ENCODE results near the gene ABAT. TPM values are rescaled to one million over a fixed set of nuclear protein-coding genes. Genes with fewer than 3 reads are reported as not detected.
"Not testable (repeated sequence)": the region's sequence is repeated elsewhere in the genome, so short reads cannot be mapped to it uniquely, and the experiment has no call there.

Gene ABAT
- polyA plus RNA-seq, 4 donors: 13.4 to 41.6 (median 34.6) TPM

GRCh38 chr16:8696880-8697279 lies 22.5 kb downstream of the ABAT start:
- H3K9me3 ChIP-seq (ENCODE audit: control insufficient read depth in 2 of 2, insufficient read depth in 1 of 2, low read depth in 1 of 2, low read length in 1 of 2): peaks cover 0 to 8% of the 10 kb centered on the region in 2 donors
- H3K27me3 ChIP-seq (ENCODE audit: control insufficient read depth in 3 of 3, insufficient read depth in 3 of 3, low read length in 3 of 3): no peaks in the 10 kb centered on the region
- H3K4me1 ChIP-seq (ENCODE audit: control insufficient read depth in 3 of 3, insufficient read depth in 2 of 3, low read depth in 1 of 3, low read length in 2 of 3): peaks cover 0 to 4% (median 0%) of the 10 kb centered on the region in 3 donors
- H3K36me3 ChIP-seq (ENCODE audit: control insufficient read depth in 3 of 3, insufficient read depth in 2 of 3, low read depth in 1 of 3, low read length in 3 of 3): peaks cover 0 to 14% (median 0%) of the 10 kb centered on the region in 3 donors
- no peak for DNase-seq
- WGBS, 3 donors: 86 to 87% (median 87%) methylated on average over 12 of the region's 12 CpGs
- no peak overlapping the region for H3K4me3 ChIP-seq (ENCODE audit: low read depth in 1 of 3, low read length in 3 of 3)
- no peak overlapping the region for H3K27ac ChIP-seq (ENCODE audit: low read depth in 1 of 3, low read length in 2 of 3)
- no peak for FAIRE-seq

- 24 to 27% (median 27%) methylated on average over 3 of the region's 3 CpGs for WGBS, 3 donors
- H3K27ac ChIP-seq (ENCODE audit: low read depth in 1 of 3, low read length in 2 of 3): no peak overlapping the region
- no peaks in the 10 kb centered on the region for H3K9me3 ChIP-seq (ENCODE audit: control insufficient read depth in 2 of 2, insufficient read depth in 1 of 2, low read depth in 1 of 2, low read length in 1 of 2)
- FAIRE-seq (no peak), DNase-seq (peak; percentile 61 to 85)
- H3K27me3 ChIP-seq (ENCODE audit: control insufficient read depth in 3 of 3, insufficient read depth in 3 of 3, low read length in 3 of 3): no peaks in the 10 kb centered on the region
- H3K4me1 ChIP-seq (ENCODE audit: control insufficient read depth in 3 of 3, insufficient read depth in 2 of 3, low read depth in 1 of 3, low read length in 2 of 3): no peaks in the 10 kb centered on the region
- H3K36me3 ChIP-seq (ENCODE audit: control insufficient read depth in 3 of 3, insufficient read depth in 2 of 3, low read depth in 1 of 3, low read length in 3 of 3): peaks cover 0 to 18% (median 0%) of the 10 kb centered on the region in 3 donors
- H3K4me3 ChIP-seq (ENCODE audit: low read depth in 1 of 3, low read length in 3 of 3): no peak overlapping the region
Observed at GRCh38 chr16:8697965-8698364, 23.5 kb downstream of the ABAT start.

- FAIRE-seq: no peak
- H3K36me3 ChIP-seq (ENCODE audit: control insufficient read depth in 3 of 3, insufficient read depth in 2 of 3, low read depth in 1 of 3, low read length in 3 of 3): peaks cover 0 to 11% (median 0%) of the 10 kb centered on the region in 3 donors
- H3K4me3 ChIP-seq (ENCODE audit: low read depth in 1 of 3, low read length in 3 of 3): no peak overlapping the region
- H3K4me1 ChIP-seq (ENCODE audit: control insufficient read depth in 3 of 3, insufficient read depth in 2 of 3, low read depth in 1 of 3, low read length in 2 of 3): no peaks in the 10 kb centered on the region
- WGBS, 3 donors: 85 to 96% (median 92%) methylated on average over 2 of the region's 2 CpGs
- H3K9me3 ChIP-seq (ENCODE audit: control insufficient read depth in 2 of 2, insufficient read depth in 1 of 2, low read depth in 1 of 2, low read length in 1 of 2): no peaks in the 10 kb centered on the region
- no peaks in the 10 kb centered on the region for H3K27me3 ChIP-seq (ENCODE audit: control insufficient read depth in 3 of 3, insufficient read depth in 3 of 3, low read length in 3 of 3)
- H3K27ac ChIP-seq (ENCODE audit: low read depth in 1 of 3, low read length in 2 of 3): no peak overlapping the region
- DNase-seq: no peak
Observed at GRCh38 chr16:8703693-8704092, 29.3 kb downstream of the ABAT start.

DNA sequence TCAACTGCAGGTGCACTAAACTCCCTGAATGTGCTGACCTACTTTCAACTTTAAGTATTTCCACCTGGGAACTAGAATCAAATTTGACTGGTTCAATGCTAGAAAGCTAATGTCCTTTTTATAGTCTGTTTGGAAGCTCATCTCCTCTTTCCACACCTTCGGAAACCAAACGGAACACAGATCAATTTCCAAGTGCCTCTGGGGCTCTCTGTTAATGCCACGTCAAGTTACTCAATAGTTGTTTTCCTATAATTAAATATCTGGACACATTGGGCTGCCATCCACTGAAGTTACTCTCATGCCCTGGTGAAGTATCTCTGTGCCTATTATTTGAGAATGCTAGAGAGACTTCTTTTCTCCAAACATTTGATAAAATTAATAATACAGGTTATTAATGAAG lies 29.7 kb downstream of the ABAT start:
- Histone ChIP-seq H3K27ac (ENCODE audit: low read depth in 1 of 3, low read length in 2 of 3) (no peak overlapping the region), H3K27me3 (ENCODE audit: control insufficient read depth in 3 of 3, insufficient read depth in 3 of 3, low read length in 3 of 3) (no peaks in the 10 kb centered on the region), H3K4me1 (ENCODE audit: control insufficient read depth in 3 of 3, insufficient read depth in 2 of 3, low read depth in 1 of 3, low read length in 2 of 3) (no peaks in the 10 kb centered on the region), H3K36me3 (ENCODE audit: control insufficient read depth in 3 of 3, insufficient read depth in 2 of 3, low read depth in 1 of 3, low read length in 3 of 3) (peaks cover 0 to 11% (median 0%) of the 10 kb centered on the region in 3 donors), H3K9me3 (ENCODE audit: control insufficient read depth in 2 of 2, insufficient read depth in 1 of 2, low read depth in 1 of 2, low read length in 1 of 2) (no peaks in the 10 kb centered on the region), H3K4me3 (ENCODE audit: low read depth in 1 of 3, low read length in 3 of 3) (no peak overlapping the region)
- FAIRE-seq (no peak), DNase-seq (no peak)
- 90 to 92% (median 91%) methylated on average over 3 of the region's 3 CpGs for WGBS, 3 donors

DNA sequence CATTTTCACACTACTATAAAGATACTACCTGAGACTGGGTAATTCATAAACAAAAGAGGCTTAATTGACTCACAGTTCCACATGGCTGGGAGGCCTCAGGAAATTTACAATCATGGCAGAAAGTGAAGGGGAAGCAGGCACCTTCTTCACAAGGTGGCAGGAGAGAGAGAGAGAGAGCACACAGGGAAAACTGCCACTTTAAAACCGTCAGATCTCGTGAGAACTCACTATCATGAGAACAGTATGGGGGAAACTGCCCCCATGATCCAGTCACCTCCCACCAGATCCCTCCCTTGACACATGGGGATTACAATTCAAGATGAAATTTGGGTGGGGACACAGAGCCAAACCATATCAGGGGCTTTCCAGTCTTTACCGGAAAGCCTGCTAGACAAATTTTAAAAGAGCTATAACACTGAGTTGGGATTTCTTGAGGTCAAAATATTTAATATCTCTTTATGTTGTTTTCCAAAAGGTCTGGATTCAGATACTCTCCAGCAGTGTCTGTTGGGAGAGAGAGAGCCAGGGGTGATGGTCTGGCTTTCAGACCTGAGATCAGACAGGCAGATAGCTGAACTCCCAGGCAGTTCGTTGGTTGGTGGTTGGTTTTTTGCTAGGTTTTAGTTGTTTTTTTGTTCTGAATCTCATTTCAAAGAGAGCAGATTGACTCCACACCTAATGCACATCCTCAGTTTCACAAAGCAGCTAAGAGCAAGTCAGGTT lies 30.8 kb downstream of the ABAT start:
- not testable (repeated sequence) for H3K4me1 ChIP-seq (ENCODE audit: control insufficient read depth in 3 of 3, insufficient read depth in 2 of 3, low read depth in 1 of 3, low read length in 2 of 3); H3K4me3 ChIP-seq (ENCODE audit: low read depth in 1 of 3, low read length in 3 of 3); H3K9me3 ChIP-seq (ENCODE audit: control insufficient read depth in 2 of 2, insufficient read depth in 1 of 2, low read depth in 1 of 2, low read length in 1 of 2); H3K27me3 ChIP-seq (ENCODE audit: control insufficient read depth in 3 of 3, insufficient read depth in 3 of 3, low read length in 3 of 3); FAIRE-seq; H3K27ac ChIP-seq (ENCODE audit: low read depth in 1 of 3, low read length in 2 of 3); DNase-seq
- 57 to 65% (median 61%) methylated on average over 4 of the region's 4 CpGs for WGBS, 3 donors
- peaks cover 0 to 13% (median 0%) of the 10 kb centered on the region in 3 donors for H3K36me3 ChIP-seq (ENCODE audit: control insufficient read depth in 3 of 3, insufficient read depth in 2 of 3, low read depth in 1 of 3, low read length in 3 of 3)

GRCh38 chr16:8708536-8708935 lies 34.1 kb downstream of the ABAT start:
- no peaks in the 10 kb centered on the region for H3K9me3 ChIP-seq (ENCODE audit: control insufficient read depth in 2 of 2, insufficient read depth in 1 of 2, low read depth in 1 of 2, low read length in 1 of 2)
- FAIRE-seq (no peak), DNase-seq (no peak)
- H3K4me1 ChIP-seq (ENCODE audit: control insufficient read depth in 3 of 3, insufficient read depth in 2 of 3, low read depth in 1 of 3, low read length in 2 of 3): no peaks in the 10 kb centered on the region
- H3K4me3 ChIP-seq (ENCODE audit: low read depth in 1 of 3, low read length in 3 of 3): no peak overlapping the region
- 38 to 59% (median 46%) methylated on average over 4 of the region's 4 CpGs for WGBS, 3 donors
- no peak overlapping the region for H3K27ac ChIP-seq (ENCODE audit: low read depth in 1 of 3, low read length in 2 of 3)
- peaks cover 0 to 12% (median 0%) of the 10 kb centered on the region in 3 donors for H3K36me3 ChIP-seq (ENCODE audit: control insufficient read depth in 3 of 3, insufficient read depth in 2 of 3, low read depth in 1 of 3, low read length in 3 of 3)
- H3K27me3 ChIP-seq (ENCODE audit: control insufficient read depth in 3 of 3, insufficient read depth in 3 of 3, low read length in 3 of 3): no peaks in the 10 kb centered on the region

- Histone ChIP-seq H3K4me1 (ENCODE audit: control insufficient read depth in 3 of 3, insufficient read depth in 2 of 3, low read depth in 1 of 3, low read length in 2 of 3) (no peaks in the 10 kb centered on the region), H3K4me3 (ENCODE audit: low read depth in 1 of 3, low read length in 3 of 3) (no peak overlapping the region), H3K9me3 (ENCODE audit: control insufficient read depth in 2 of 2, insufficient read depth in 1 of 2, low read depth in 1 of 2, low read length in 1 of 2) (no peaks in the 10 kb centered on the region), H3K36me3 (ENCODE audit: control insufficient read depth in 3 of 3, insufficient read depth in 2 of 3, low read depth in 1 of 3, low read length in 3 of 3) (peaks cover 0 to 13% (median 0%) of the 10 kb centered on the region in 3 donors), H3K27me3 (ENCODE audit: control insufficient read depth in 3 of 3, insufficient read depth in 3 of 3, low read length in 3 of 3) (no peaks in the 10 kb centered on the region), H3K27ac (ENCODE audit: low read depth in 1 of 3, low read length in 2 of 3) (no peak overlapping the region)
- DNase-seq (no peak), FAIRE-seq (no peak)
- WGBS, 3 donors: 35 to 79% (median 72%) methylated on average over 27 of the region's 27 CpGs
Observed at GRCh38 chr16:8712589-8713361, 38.4 kb downstream of the ABAT start.

GRCh38 chr16:8713635-8714172 lies 39.3 kb downstream of the ABAT start:
- WGBS, 3 donors: 86 to 90% (median 89%) methylated on average over 10 of the region's 10 CpGs
- Histone ChIP-seq H3K27ac (ENCODE audit: low read depth in 1 of 3, low read length in 2 of 3) (no peak overlapping the region), H3K9me3 (ENCODE audit: control insufficient read depth in 2 of 2, insufficient read depth in 1 of 2, low read depth in 1 of 2, low read length in 1 of 2) (no peaks in the 10 kb centered on the region), H3K4me1 (ENCODE audit: control insufficient read depth in 3 of 3, insufficient read depth in 2 of 3, low read depth in 1 of 3, low read length in 2 of 3) (peaks cover 0 to 5% (median 0%) of the 10 kb centered on the region in 3 donors), H3K4me3 (ENCODE audit: low read depth in 1 of 3, low read length in 3 of 3) (no peak overlapping the region), H3K36me3 (ENCODE audit: control insufficient read depth in 3 of 3, insufficient read depth in 2 of 3, low read depth in 1 of 3, low read length in 3 of 3) (peaks cover 0 to 13% (median 0%) of the 10 kb centered on the region in 3 donors), H3K27me3 (ENCODE audit: control insufficient read depth in 3 of 3, insufficient read depth in 3 of 3, low read length in 3 of 3) (no peaks in the 10 kb centered on the region)
- DNase-seq (no peak), FAIRE-seq (no peak)

Data from small intestine (tissue), 7 donors.